OCI-LY3 (cell line): ENCODE data around the gene SURF6.

Experiments
- H2AFZ ChIP-seq: fragments of 200-600, 300-600 bp; shearing (Covaris generic); 2 replicates; pipeline ENCODE4 v1.6.0; 2014; ENCODE audit warnings: antibody characterized with exemption, low read depth, low read length
- H3K27ac ChIP-seq: fragments of 200-600, 300-600 bp; sonication (generic); 2 replicates; pipeline ENCODE4 v1.5.1; 2014; ENCODE audit warnings: mild to moderate bottlenecking, low read length, moderate library complexity, mixed read lengths
- H3K27me3 ChIP-seq: fragments of 200-600, 300-600 bp; sonication (generic); 2 replicates; pipeline ENCODE4 v1.6.1; 2014; ENCODE audit warnings: low read depth, low read length, mixed read lengths
- H3K36me3 ChIP-seq: fragments of 200-600, 300-600 bp; sonication (generic); replicated peaks from 2 replicates; pipeline ENCODE3; 2014; ENCODE audit warnings: low read depth, low read length, mixed read lengths
- H3K4me1 ChIP-seq: fragments of 300-600, 200-600 bp; sonication (generic); 2 replicates; pipeline ENCODE4 v1.6.1; 2014; ENCODE audit warnings: low read length, mixed read lengths
- H3K4me2 ChIP-seq: fragments of 200-600, 300-600 bp; sonication (generic); 2 replicates; pipeline ENCODE4 v1.6.1; 2014; ENCODE audit warnings: low read length, mixed read lengths
- H3K4me3 ChIP-seq: fragments of 300-600, 200-600 bp; sonication (generic); 2 replicates; pipeline ENCODE4 v1.5.1; 2014; ENCODE audit warnings: antibody characterized with exemption, mild to moderate bottlenecking, low read length, moderate library complexity
- H3K79me2 ChIP-seq: fragments of 300-600, 200-600 bp; shearing (Covaris generic); 2 replicates; pipeline ENCODE4 v1.6.1; 2014; ENCODE audit warnings: mild to moderate bottlenecking, low read length, mixed read lengths
- H3K9ac ChIP-seq: fragments of 300-600, 200-600 bp; shearing (Covaris generic); 2 replicates; pipeline ENCODE4 v1.6.0; 2014; ENCODE audit warnings: mild to moderate bottlenecking, low read length, moderate library complexity
- H3K9me3 ChIP-seq: fragments of 200-600, 300-600 bp; shearing (Covaris generic); 2 replicates; pipeline ENCODE4 v1.6.1; 2014; ENCODE audit warnings: low read length, mixed read lengths; ENCODE audit not compliant: insufficient read depth
- H4K20me1 ChIP-seq: fragments of 200-600, 300-600 bp; sonication (generic); 2 replicates; pipeline ENCODE4 v1.6.1; 2016; ENCODE audit warnings: low read length, mixed read lengths; ENCODE audit not compliant: insufficient read depth
- CTCF ChIP-seq: fragments of 200-600, 300-600 bp; sonication (generic); IDR thresholded peaks from 2 replicates; pipeline ENCODE4 v1.5.1; 2014; ENCODE audit warnings: antibody characterized with exemption, low read length, low read depth
- EZH2phosphoT487 ChIP-seq: fragments of 200-600 bp; shearing (Covaris generic); IDR thresholded peaks from 2 replicates; pipeline ENCODE4 v1.6.1; 2018; ENCODE audit warnings: antibody characterized with exemption, mixed run types, low read depth

Gene SURF6

GRCh38 chr9:133306242-133307204 lies 29.5 kb downstream of the SURF6 start:
- Histone ChIP-seq H3K9me3 (no peaks in the 10 kb centered on the region), H3K36me3 (no peaks in the 10 kb centered on the region), H3K27me3 (peaks cover 4% of the 10 kb centered on the region; the same call in 1 of the 2 replicates), H3K9ac (no peak overlapping the region), H3K79me2 (no peaks in the 10 kb centered on the region), H3K4me3 (no peak overlapping the region), H2AFZ (no peak overlapping the region), H3K4me2 (no peak overlapping the region), H3K27ac (no peak overlapping the region), H4K20me1 (no peaks in the 10 kb centered on the region), H3K4me1 (no peaks in the 10 kb centered on the region)
- TF ChIP-seq CTCF, result no peak
- TF ChIP-seq EZH2phosphoT487, result no peak

GRCh38 chr9:133305731-133306130 lies 30.3 kb downstream of the SURF6 start:
- H2AFZ ChIP-seq, result no peak overlapping the region

GRCh38 chr9:133304477-133305377 lies 31.3 kb downstream of the SURF6 start:
- Histone ChIP-seq H3K36me3 (no peaks in the 10 kb centered on the region), H4K20me1 (no peaks in the 10 kb centered on the region), H3K27me3 (peaks cover 6% of the 10 kb centered on the region; the same call in 1 of the 2 replicates), H3K9me3 (no peaks in the 10 kb centered on the region), H3K4me1 (no peaks in the 10 kb centered on the region), H3K9ac (no peak overlapping the region), H3K79me2 (no peaks in the 10 kb centered on the region), H3K4me2 (no peak overlapping the region), H3K27ac (no peak overlapping the region), H2AFZ (no peak overlapping the region), H3K4me3 (no peak overlapping the region)
- TF ChIP-seq EZH2phosphoT487, result no peak
- TF ChIP-seq CTCF, result no peak

More at GRCh38 chr9:133305731-133306130, 30.3 kb downstream of the SURF6 start:
- no peak overlapping the region for H3K4me3 ChIP-seq
- H3K27ac ChIP-seq, result no peak overlapping the region
- H3K79me2 ChIP-seq, result no peaks in the 10 kb centered on the region
- TF ChIP-seq CTCF (no peak), EZH2phosphoT487 (no peak)
- peaks cover 4% of the 10 kb centered on the region; the same call in 1 of the 2 replicates for H3K27me3 ChIP-seq
- H4K20me1 ChIP-seq, result no peaks in the 10 kb centered on the region
- no peaks in the 10 kb centered on the region for H3K36me3 ChIP-seq
- H3K4me1 ChIP-seq, result no peaks in the 10 kb centered on the region
- no peaks in the 10 kb centered on the region for H3K9me3 ChIP-seq
- no peak overlapping the region for H3K9ac ChIP-seq
- H3K4me2 ChIP-seq, result no peak overlapping the region

- Histone ChIP-seq H3K4me1 (no peaks in the 10 kb centered on the region), H3K4me2 (no peak overlapping the region), H3K27me3 (peaks cover 11% of the 10 kb centered on the region; the same call in 1 of the 2 replicates), H4K20me1 (no peaks in the 10 kb centered on the region), H3K79me2 (no peaks in the 10 kb centered on the region), H3K36me3 (no peaks in the 10 kb centered on the region), H3K27ac (no peak overlapping the region), H3K9me3 (no peaks in the 10 kb centered on the region), H2AFZ (no peak overlapping the region), H3K9ac (no peak overlapping the region), H3K4me3 (no peak overlapping the region)
- TF ChIP-seq EZH2phosphoT487 (no peak), CTCF (no peak)
Measured at GRCh38 chr9:133304158-133304470, 31.9 kb downstream of the SURF6 start.
